GM19438 (cell line): Measurements from ENCODE around the gene NEURL1B.

Experiments
- ATAC-seq: cut with Tn5 transposase; IDR thresholded peaks from one replicate; pipeline ENCODE4 v1.9.1; 2021; ENCODE audit warnings: low read depth; ENCODE audit not compliant: unreplicated experiment

The NEURL1B gene

GRCh38 chr5:172632346-172633092 is 8.5 kb upstream of the NEURL1B start:
- ATAC-seq: no peak

DNA sequence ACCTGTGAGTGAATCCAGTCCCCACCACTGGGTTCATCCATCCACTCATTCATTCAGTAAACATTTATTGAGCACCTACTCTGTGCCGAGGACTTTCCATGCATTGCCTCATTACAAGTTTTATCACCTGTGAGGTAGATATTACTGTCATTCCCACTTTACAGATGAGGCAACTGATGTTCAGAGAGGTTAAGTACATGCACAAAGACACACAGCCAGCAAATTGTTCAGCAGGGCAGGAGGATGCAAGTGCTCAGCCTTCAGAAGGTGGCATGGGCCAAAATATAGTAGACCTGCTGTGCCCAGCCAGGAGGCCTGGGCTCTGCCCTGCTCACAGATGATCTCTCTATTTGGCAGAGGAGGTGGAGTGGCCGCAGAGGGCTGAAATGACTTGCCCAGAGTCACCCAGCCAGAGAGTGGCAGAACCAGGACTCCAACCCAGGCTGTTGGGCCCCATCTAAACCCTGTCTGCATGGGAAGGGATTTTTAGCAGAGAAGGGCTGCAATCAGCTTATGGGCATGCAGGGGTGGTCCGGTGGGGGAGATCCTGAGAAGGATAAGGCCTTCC is 7.6 kb upstream of the NEURL1B start:
- no peak for ATAC-seq

- ATAC-seq: no peak
Measured at GRCh38 chr5:172634106-172634899, 6.8 kb upstream of the NEURL1B start.

DNA sequence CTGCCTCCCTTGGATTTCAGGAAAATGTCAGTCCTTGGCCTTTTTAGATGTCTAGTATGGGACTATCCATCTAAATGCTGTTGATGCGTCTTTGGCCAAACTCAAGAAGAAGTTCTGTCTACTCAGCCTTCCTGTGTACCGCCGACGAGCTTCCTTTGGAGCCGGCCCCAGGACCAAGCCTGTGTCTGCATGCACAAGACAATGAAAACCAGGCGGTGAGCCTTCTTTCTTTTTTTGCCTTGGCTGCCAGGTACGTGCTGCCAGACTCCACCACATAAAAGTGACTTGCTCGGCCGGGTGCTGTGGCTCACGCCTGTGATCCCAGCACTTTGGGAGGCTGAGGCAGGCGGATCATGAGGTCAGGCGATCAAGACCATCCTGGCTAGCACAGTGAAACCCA is 6.0 kb upstream of the NEURL1B start:
- ATAC-seq: no peak

DNA sequence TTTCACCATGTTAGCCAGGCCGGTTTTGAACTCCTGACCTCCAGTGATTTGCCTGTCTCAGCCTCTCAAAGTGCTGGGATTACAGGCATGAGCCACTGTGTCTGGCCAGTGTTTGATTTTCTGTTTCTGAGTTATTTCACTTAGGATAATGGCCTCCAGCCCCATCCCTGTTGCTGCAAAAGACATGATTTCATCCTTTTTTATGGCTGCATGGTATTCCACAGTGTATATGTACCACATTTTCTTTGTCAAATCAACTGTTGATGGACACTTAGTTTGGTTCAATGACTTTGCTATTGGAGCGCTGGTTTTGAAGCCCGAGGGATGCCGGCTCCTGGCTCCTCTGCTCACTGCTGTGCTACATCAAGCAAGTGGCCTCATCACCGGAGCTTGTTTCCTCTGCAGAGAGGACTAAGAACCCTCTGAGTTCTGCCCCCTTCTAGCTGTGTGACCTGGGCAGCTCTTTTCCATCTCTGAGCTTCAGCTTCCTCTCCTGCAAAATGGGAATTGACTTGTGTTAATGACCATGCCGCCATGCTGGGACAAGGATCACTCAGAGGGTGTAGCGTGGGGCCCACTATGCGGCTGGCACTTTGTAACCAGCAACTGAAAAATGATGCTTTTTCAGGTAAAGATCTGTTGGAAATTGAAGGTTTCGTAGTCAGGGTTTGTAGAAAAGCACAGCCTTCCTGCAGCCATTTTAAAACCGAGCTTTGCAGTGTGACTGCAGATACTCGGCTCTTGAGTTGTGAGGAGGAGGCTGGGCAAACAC is 4.6 kb upstream of the NEURL1B start:
- ATAC-seq: no peak

GRCh38 chr5:172637110-172637580 is 3.9 kb upstream of the NEURL1B start:
- no peak for ATAC-seq

- ATAC-seq: no peak
Measured at GRCh38 chr5:172637740-172638139, 3.3 kb upstream of the NEURL1B start.

- no peak for ATAC-seq
Measured at GRCh38 chr5:172638209-172638768, 2.8 kb upstream of the NEURL1B start.

GRCh38 chr5:172640139-172640538 is 924 bp upstream of the NEURL1B start:
- ATAC-seq: no peak

- no peak for ATAC-seq
Measured at GRCh38 chr5:172641359-172642050, 442 bp downstream of the NEURL1B start.

DNA sequence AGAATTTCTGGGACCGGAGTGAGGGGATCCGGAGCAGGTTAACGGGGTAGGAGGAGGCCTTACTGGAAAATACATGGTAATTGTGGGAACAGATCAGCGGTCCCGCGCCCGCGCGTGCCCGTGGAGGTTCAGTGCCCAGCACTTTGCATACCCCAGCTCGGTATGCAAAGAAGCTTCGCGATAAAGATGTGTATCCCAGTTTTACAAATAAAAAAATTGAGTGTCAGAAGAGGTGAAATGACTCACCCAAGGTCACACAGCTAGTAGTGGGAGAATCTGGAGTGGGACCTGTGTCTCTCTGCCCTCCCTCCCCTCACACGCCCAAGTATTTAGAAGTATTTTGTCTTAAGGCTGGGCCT is 967 bp downstream of the NEURL1B start:
- ATAC-seq: no peak

DNA sequence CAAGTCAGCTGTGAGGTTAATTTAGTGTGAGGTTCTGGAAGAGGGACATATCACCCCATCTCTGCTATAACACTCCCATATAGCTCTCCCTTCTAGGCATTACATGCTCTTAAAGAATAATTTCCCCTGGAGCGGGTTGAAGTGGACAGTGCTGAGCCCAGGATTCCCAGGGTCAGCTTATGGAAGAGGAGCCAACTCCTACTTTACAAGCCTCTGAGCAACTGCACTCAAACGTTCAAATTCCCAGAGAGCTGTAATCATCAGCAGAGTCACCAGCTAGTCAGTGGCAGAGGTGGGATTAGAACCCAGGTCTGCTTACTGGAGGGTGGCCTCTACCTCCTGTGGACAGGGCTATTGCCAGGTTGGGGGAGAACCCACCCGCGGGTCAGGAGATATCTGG is 1.4 kb downstream of the NEURL1B start:
- no peak for ATAC-seq

GRCh38 chr5:172642926-172643871 is 2.1 kb downstream of the NEURL1B start:
- ATAC-seq: no peak

DNA sequence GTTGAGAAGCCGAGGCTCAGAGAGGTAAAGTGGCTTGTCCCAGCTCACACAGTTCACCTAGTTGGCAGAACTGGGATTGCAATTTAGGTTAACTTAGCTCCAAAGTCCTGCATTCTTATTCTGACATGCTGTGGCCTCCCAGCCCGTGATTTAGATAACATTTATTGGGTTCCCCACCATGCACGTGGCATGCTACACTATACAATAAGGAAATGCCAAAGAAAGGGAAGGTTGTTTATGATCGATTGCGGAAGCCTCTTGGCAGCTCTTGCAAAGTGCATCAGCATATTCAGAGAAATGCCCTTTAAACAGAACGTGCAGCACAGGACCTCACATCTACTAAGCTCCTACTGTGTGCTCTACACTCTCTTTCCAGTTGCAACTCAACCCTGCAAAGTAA is 3.2 kb downstream of the NEURL1B start:
- ATAC-seq: no peak

GRCh38 chr5:172644711-172645110 is 3.6 kb downstream of the NEURL1B start:
- ATAC-seq: no peak

- ATAC-seq: no peak
Measured at GRCh38 chr5:172645271-172646055, 4.4 kb downstream of the NEURL1B start.

- no peak for ATAC-seq
Measured at GRCh38 chr5:172646716-172647285, 5.7 kb downstream of the NEURL1B start.
